ENCODE measurements around the gene AGRN.
"Not testable (repeated sequence)": the region's sequence is repeated elsewhere in the genome, so short reads cannot be mapped to it uniquely, and the experiment has no call there.

Gene AGRN

DNA sequence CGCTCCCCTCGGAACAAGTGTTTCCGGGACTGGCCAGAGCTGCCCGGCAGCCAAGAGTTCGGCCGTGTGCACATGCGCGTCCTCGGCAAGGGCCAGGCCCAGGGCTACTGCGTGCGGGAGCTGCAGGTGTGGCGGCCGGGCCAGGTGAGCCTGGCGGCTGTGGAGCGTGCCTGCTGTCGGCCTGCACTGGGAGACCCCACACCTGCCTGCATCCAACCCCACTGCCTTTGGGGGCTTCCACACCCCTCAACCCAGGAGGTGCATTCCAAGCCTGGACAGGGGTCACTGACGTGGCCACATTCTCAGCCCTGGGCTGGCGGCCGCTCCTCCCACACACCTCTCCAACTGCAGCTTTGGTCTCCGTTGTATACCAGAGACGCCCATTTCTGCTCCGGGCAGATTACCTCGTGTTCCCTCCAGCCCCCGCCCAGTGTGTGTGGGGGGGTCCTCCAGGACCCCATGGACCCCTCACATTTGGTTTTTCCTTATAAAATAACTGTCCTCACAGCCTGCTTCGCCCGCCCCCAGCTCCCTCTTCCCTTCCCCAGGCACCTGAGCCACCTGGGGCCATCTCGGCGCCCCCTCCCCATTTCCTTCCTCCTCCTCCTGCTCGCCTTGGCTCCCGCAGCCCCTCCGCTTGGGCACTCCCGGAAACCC is 48.1 kb downstream of the AGRN start:
- FAIRE-seq: no peak

DNA sequence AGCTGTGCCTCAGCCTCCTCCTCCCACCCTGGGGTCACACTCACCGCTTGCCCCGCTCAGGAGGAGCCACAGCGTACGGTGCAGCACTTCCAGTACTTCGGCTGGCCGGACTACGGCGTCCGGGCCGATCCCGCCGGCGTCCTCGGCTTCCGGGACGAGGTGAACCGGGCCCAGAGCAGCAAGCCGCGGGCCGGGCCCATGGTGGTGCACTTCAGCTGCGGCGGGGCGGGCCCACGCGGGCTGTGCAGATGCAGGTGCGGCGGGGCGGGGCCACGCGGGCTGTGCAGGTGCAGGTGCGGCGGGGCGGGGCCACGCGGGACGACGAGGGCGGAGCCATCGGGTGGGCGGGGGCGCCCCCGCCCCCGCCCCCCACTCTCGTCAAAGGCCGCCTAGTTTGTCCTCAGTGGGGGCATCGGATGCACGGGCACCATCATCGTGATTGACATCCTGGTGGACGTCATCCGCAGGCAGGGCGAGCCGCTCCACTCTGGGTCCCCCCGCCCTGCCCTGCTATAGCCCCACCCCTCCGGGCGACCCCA is 48.7 kb downstream of the AGRN start:
- FAIRE-seq: no peak

DNA sequence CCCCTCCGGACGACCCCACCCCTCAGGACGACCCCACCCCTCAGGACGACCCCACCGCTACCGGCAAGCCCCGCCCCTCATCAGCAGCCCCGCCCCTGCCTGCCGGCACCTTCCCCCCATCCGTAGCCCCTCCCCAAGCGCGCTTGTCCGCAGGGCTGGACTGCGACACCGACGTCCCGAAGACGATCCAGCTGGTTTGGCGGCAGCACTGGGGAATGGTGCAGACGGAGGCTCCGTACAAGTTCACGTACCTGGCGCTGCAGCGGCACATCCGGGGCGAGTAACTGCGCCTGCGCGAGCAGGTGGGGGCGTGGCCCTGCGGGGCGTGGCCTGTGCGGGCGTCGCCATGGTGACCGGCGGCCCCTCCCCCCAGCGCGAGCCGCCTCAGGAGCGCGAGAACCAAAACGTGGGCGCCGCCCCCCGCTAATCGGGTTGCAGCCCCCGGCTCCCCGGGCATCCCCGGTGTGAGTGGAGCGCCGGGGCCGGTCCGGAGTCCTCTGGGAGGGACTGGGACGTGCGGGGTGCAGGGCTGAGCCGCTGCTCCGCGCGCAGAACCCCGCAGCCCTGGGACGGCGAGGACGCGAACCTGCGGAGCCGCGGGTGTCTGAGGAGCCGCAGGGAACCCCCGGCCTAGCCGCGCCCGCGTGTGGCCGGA is 49.3 kb downstream of the AGRN start:
- no peak for FAIRE-seq

DNA sequence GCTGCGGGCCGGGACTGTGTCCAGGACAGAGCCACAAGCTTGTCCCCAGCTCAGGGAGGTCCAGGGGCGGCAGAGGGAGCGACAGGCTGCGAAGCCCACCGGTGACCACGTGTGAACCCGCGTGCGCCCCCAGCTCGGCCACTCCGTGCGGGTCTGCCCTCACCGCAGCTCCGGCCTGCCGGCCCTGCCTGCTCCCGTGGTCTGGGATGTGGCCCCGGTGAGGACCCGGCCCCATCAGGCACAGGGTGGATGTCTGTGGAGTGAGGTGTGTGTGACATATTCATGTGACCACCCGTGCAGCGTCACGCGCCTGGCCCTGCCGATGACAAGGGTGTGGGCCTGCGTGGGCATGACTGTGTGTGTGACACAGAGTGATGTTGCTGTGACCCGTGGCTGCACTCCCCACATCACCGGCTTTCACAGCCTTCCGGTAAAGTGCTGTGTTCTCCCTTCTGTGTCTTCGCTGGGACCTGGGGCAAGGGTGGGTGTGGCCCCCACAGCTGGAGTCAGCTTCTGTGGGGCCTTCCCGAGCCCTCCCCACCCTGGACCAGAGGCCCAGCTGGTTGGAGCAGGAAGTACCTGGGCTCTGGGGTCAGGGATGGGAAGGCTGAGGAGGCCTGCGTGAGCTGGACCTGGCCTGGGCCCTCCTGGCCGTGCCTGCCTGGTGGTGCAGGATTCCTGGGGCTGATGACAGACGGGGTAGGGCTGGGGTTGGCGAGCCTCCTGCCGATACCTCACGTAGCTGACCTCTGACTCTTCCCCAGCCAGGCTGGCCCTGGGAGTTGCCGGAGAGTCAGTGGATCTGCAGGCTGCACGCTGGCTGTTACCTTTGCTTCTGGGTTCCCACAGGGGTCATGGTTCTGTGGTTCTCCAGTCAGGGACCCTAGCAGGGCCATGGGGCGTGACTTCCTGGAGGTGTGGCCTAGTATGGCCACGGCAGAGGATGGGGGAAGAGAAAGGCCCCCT is 50.1 kb downstream of the AGRN start:
- no peak for FAIRE-seq

DNA sequence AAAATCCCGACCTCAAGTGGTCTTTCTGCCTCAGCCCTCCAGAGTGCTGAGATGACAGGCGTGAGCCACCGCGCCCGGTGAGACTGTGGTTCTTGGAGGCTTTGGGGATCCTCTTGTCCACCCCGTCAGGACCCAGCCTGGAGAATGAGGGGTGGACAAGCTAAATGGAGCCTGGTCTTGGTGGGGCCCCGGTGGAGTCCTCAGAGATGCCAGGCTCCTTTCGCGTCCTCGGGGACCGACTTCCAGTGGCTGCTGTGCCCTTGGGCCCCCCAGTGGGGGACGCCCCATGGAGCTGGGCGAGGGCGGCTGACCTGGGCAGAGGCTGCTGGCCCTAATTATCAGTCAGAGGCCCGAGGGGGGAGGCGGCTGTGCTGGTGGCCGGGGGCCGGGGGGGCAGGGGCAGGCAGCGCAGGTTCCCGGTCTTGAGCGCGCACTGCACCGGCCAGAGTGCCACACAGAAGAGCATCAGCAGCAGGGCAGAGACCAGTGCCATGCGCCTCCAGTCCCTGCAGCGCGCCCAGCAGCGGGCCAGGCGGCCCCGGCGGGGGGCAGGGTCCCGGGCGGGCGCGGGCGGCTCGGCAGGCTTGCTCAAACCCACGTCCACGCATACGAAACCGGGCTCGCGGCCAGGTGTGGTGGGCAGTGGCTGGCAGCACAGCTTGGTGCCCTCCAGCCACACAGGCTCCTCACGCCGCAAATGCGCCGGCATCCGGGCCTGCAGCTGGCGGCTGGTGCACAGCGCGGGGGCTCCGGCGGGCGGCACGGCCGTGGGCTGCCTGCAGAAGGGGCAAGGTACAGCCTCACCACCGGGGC is 51.8 kb downstream of the AGRN start:
- no peak for FAIRE-seq

DNA sequence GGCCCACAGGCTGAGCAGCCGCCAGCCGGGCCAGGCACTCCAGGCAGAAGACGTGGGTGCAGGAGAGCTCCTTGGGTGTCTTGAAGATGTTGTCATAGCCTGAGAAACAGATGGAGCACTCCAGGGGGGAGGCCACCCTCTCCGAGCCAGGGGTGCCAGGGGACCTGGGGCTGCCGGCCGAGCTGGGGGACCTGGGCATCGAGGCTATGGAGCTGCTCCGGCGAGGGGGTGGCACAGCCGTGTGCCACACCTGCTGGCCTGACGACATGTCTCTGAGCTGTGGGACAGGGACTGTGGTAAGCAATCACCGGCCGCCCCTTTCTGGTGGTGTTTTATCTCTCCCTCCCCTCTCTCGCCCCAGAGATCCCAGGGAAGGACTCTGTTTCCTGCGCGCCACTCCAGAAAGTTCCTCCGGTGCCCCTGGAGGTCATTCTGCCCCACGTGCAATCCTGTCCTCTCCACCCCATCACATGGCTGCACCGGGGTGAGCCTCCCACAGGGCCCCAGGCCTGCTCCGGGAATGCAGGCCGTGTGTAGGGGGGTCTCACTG is 52.5 kb downstream of the AGRN start:
- FAIRE-seq: no peak

DNA sequence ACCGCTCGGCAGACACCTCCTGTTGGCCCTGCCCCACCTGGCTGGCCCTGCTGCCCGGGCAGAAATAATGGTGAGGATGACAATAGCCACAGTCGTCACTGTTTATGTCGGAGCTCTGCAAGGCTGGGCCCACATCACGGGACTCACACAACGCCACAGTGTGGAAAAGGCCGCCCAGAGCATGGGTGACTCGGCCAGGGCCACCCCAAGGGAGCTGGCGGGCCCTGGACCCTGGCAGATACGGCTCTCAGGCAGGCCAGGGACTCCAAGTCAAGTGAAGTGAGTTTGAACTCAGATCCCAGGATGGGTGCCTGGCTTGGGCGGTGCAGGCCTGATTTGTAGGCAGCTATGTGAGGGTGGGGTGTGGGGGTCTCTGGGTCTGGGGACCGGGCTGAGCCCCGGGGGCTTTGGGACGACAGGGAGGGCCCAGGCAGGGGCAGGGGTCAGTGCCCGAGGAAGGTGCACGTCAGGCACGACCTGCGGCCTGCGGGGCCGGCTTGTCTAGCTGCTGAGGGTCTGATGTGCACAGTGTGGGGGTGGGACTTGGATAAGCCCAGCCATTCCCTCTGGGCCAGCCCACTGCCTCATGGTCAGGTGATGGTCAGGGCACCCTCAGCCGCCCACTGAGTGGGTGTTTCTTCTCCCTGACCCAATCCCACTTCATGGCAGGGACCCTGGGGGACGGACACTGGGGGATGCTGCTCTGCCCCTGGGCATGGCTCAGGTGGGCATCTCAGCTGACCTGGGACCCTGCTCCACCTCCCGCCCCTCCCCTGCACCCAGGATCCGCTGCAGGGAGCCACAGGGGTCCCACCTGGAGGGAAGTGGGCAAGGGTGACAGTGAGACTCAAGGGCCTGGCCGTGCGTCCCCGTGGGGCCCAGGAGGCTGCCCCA is 53.2 kb downstream of the AGRN start:
- no peak for FAIRE-seq

DNA sequence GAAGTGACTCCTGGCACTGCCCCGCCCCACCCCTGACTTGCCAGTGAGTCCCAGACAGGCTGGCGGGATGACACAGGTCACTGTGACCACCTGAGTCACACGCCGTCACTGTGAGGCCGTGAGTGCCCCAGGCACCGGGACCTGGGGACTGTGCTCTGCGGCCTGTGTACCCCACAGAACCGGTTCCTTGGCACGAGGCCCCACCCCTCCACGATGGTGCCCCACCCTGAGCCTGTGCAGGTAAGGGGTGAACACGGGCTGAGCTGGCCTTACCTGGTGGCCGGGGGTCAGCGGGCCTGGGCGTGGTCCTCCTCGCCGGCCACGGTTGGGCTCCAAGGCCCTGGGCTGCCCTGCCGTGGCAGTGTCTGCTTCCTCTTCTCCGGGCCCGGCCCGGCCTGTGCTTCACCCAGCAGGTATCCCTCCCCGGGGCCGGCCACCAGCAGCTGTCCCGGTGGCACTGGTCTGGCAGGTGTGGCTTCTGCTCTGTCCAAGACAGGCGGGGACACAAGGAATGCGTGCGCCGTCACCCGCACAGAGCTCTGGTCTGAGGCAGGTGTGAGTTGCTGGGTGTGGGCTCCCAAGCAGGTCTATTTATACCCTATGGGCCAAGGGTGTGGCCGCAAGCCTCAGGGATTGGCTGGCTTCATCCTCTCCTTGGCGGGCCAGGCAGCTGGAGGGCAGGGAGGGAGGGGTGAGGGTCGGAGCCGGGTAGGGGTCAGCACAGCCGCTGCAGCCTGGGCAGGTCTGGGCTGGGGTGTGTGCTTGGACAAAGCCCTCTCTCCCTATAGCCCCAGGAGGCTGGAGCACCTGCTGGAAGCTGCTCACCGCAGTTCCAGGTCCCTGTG is 54.0 kb downstream of the AGRN start, which contains the start of gene RNF223:
Gene RNF223 (minus strand): TSS at position 564 of the 845 bp plus-strand sequence. CDS start 1,740 bp downstream, outside the sequence.
- FAIRE-seq: no peak

DNA sequence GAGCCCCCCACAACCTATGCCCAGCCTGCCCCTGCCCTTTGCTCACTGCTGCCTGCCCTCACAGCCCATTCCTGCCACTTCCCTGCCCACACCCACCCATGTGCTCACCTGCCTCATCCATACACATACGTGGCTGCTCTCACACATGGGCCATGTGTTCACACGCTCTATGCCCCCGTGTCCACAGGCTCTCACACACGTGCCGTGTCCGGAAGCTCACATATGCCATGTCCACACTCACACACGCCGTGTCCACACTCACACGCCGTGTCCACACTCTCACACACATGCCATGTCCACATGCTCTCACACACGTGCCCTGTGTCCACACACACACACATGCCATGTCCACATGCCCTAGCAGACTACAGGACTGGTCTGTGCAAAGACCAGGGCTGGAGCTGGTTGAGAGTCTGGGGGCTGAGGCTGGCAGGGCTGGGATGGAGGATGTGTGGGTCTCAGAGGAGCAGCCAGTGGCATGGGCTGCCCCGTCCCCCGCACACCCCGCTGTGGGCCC is 54.8 kb downstream of the AGRN start:
- FAIRE-seq: no peak

DNA sequence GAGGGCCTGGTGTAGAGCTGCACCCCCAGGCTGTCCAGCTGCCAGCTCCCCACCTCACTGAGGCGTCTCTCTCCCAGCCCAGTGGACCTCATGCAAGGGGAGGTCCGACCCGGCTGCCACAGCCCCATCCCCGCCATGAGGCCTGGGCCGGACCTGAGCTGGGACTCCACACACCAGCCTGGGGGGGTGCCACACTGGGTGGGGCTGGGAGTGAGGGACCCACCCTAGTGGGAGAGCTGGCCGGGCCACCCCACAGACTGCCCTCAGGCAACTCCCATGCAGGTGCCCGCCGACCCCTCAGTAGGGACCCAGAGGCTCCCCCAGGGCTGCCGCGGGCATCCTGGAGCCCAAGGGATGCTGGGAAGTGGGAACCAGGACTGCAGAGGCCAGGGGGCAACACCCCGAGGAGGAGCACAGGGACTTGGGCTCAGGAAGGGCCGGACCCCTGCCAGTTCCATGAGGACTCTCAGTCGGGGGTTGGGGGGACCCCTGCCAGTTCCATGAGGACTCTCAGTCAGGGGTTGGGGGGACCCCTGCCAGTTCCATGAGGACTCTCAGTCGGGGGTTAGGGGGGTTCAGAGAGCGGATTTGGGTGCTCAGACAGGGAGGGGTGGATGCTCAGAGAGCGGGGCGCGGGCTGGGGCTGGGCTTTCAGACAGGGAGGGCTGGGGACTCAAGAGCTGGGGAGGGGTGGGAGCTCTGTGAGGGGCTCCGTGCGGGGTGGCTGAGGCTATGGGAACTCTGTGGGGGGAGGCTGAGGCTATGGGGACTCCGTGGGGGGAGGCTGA is 55.4 kb downstream of the AGRN start:
- no peak for FAIRE-seq

DNA sequence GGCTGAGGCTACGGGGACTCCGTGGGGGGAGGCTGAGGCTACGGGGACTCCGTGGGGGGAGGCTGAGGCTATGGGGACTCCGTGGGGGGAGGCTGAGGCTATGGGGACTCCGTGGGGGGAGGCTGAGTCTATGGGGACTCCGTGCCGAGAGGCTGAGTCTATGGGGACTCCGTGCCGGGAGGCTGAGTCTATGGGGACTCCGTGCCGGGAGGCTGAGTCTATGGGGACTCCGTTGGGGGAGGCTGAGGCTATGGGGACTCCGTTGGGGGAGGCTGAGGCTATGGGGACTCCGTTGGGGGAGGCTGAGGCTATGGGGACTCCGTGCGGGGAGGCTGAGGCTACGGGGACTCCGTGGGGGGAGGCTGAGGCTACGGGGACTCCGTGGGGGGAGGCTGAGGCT is 57.5 kb downstream of the AGRN start:
- FAIRE-seq: not testable (repeated sequence)

DNA sequence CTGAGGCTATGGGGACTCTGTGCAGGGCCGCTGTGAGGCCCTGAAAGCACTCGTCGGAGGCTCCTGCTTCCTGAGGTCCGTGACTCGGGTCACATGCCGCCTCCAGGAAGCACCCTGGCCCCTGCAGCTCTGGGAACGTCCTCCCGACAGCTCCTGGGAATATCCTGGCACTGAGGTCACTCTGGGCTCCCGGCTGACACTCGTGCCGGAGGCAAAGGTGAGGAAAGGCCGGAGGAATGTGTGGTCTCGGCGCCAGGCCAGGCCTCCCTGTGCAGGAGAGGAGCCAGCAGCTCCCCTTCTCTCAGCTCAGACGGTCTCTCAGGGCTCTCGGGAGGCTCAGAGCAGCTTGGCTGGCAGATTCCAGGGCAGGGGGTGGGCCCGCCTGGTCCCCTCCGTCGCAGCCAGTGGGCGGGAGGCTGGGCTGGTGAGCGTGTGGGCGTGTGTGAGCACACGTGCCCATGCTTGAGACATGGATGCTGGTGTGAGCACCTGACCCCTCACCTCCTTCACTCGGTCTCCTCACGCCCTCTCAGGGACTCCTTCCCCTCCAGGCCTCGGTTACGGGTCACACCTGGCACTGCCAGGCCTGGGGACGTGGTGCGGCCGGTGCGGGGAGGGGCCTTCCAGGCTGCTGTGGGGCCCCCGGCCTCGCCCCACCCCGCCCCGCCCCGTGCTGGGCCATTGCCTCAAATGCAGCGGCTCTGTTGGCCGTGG is 59.6 kb downstream of the AGRN start:
- no peak for FAIRE-seq

DNA sequence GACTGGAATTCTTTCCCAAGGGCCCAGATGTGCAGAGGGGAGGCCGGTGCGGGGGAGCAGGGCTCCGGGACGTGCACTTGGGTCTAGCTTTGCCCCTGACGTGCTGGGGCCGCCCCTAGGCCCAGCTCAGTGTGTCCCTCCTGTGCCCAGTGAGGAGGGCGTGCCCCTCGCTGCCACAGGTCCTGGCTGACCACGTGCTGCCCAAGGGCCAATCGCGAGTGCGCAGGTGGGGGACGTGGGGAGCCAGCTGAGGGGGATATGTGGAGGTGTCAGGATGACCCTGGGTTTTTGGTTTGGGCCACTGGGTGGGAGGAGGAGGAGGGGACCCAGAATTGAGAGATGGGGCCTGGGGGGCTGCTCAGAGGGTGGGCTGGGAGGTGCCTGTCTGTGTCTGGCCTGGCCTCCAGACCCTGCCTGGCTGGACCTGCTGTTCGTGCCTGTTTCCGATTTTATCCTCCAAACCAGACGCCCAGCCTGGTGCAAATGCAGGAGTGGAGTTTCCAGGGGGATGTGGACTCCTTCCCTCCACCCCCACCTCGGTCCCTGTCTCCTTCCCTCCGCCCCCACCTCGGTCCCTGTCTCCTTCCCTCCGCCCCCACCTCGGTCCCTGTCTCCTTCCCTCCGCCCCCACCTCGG is 60.3 kb downstream of the AGRN start:
- FAIRE-seq: no peak

DNA sequence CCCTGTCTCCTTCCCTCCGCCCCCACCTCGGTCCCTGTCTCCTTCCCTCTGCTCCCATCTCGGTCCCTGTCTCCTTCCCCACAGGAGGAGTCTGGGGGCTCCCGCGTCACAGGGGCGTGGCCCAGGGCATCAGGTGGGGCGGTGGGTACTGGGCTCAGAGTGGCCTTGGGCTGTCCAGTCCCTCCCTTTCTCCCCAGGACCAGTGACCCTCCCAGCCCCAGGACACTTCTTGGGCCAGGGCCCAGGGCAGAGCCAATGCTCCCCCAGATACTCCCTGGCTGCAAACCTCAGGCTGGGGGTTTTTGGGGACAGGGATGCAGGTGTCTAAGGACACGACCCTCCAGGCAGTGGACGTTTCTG is 61.0 kb downstream of the AGRN start:
- FAIRE-seq: no peak

DNA sequence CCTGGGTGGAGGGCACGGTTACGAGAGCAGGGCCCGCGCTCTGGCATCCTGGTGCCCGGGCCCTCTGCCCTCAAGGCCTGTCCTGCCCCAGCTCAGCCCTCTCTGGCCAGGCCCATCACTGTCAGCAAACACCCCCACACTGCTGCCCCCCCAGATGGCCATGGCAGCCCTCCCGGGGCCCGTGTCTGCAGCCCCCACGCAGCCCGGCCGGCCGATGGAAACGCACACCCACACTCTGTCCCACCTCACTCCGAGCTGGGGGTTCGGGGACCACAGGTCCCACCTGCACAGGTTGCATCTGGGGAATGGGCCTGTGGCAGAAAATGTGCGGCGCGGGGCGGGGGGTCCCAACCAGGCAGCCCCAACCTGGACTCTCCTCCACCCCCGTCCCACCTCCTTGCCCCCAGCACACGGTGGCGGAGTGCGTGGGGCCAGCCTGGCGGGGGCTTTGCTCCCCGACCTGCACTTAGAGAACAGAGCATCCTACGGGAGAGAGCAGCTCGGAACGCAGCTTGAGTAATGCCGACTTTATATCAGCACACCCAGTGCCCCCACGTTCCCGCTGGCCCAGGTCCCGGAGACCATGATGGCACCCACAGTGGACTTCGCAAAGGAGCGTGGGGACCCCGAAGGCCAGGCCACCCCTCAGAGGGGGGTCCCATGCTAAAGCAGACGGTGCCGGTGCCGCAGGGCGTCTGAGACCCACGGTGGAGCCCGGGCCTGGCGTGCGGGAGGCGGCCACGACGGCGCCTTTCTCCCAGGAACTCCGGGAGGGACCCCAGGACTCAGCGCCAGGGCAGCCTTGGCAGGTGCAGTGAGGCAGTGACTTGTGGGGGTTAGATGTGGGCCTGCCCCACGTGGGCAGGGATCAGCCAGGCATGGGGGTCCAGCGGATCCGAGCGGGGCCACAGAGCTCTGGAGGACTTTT is 61.7 kb downstream of the AGRN start:
- FAIRE-seq: no peak

DNA sequence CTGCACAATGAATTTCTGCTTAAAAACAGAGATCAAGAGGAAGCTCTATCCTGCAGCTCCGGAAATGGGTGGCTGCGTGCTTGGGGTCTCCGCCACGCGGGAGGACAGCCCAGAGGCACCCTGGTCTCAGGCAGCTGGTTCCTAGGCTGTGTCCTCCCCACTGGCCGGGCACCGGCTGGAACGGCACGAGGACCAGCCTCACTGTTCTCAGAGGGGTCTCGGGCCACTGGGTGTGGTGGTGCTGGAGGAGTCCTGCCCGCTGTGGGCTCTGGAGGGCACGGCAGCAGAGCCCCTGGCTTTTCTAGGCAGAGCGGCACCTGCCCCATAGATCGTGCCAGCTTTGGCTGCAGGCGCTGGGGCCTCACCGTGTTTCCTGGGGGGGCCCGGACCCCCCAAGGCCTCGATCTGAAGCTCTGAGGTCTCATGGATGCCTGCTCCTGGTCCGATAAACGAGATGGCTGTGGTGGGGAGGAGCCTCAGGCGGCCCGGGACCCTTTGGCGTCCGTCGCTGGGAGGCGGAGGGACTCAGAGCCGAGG is 62.4 kb downstream of the AGRN start:
- no peak for FAIRE-seq

Measured in colon (tissue), 2 donors.